Endothelial cell of umbilical vein (primary cell): ENCODE results near the gene MAN2B1. TPM values are rescaled to one million over a fixed set of nuclear protein-coding genes. Genes with fewer than 3 reads are reported as not detected.

Experiments
- BruUV-seq: library from RNA; stranded (reverse); fragments of 400-500 nt; replicated peaks from 2 replicates; lab custom pipeline; 2021; lab: Mats Ljungman, UMichigan
- CTCF ChIA-PET: fragments of 300-600, 350-600 bp; sonication (Branson Sonifier 250); formaldehyde crosslinking; loops from one replicate; lab custom pipeline; 2021; ENCODE audit warnings: antibody characterized with exemption, inconsistent platforms; lab: Charles Lee
- POLR2A ChIA-PET: fragments of 300-600, 350-600 bp; sonication (Branson Sonifier 250); formaldehyde crosslinking; loops from one replicate; lab custom pipeline; 2021; ENCODE audit warnings: antibody characterized with exemption, inconsistent platforms; lab: Charles Lee
- DNase-seq: peaks from one replicate; pipeline ENCODE4 v3.0.0-alpha.2; 2011; ENCODE audit warnings: low read depth, low spot score
- FAIRE-seq: peaks from 2 replicates; lab custom pipeline; 2011; peaks lifted over from hg19 to GRCh38; lab: Jason Lieb, UNC
- H2AFZ ChIP-seq: 2 replicates; pipeline ENCODE4 v1.6.0; 2012; ENCODE audit warnings: low read depth, low read length, control low read depth, inconsistent platforms
- H3K27ac ChIP-seq: 2 replicates; pipeline ENCODE4 v1.5.1; 2011; ENCODE audit warnings: low read depth, mild to moderate bottlenecking, control low read depth, low read length, moderate library complexity; ENCODE audit not compliant: insufficient read depth
- H3K27me3 ChIP-seq, 2 experiments: 2 replicates each; pipeline versions ENCODE4 v1.6.0 to v1.6.1; 2011; ENCODE audit warnings: low read length in 2 of 2, mixed read lengths in 1 of 2; ENCODE audit not compliant: control insufficient read depth in 2 of 2, insufficient read depth in 2 of 2
- H3K36me3 ChIP-seq, 2 experiments: 2 replicates in 1 of 2; 3 replicates in 1 of 2; pipeline ENCODE4 v1.5.1; 2011; ENCODE audit warnings: low read length in 2 of 2, mild to moderate bottlenecking in 1 of 2, moderate library complexity in 1 of 2; ENCODE audit not compliant: control insufficient read depth in 2 of 2, insufficient read depth in 2 of 2; ENCODE audit errors: extremely low read depth in 1 of 2
- H3K4me1 ChIP-seq: 3 replicates; pipeline ENCODE4 v1.5.1; 2011; ENCODE audit warnings: mild to moderate bottlenecking, low read length; ENCODE audit not compliant: control insufficient read depth, insufficient read depth; ENCODE audit errors: extremely low read depth
- H3K4me2 ChIP-seq: 2 replicates; pipeline ENCODE4 v1.6.1; 2011; ENCODE audit warnings: low read length, control low read depth, mixed read lengths; ENCODE audit not compliant: insufficient read depth
- H3K4me3 ChIP-seq, 3 experiments: fragments of 200-600 bp in 1 of 3; sonication (generic), shearing (Covaris generic) in 1 of 3; replicated peaks in 1 of 3; 2 replicates each; pipeline ENCODE4 v1.5.1; 2011 to 2016; ENCODE audit warnings: control low read depth in 3 of 3, low read length in 3 of 3, mild to moderate bottlenecking in 2 of 3, inconsistent platforms in 1 of 3, low read depth in 1 of 3, moderate library complexity in 1 of 3; ENCODE audit not compliant: insufficient read depth in 1 of 3
- H3K79me2 ChIP-seq: 2 replicates; pipeline ENCODE4 v1.6.0; 2012; ENCODE audit warnings: low read length, inconsistent platforms; ENCODE audit not compliant: control insufficient read depth, insufficient read depth
- H3K9ac ChIP-seq: replicated peaks from 2 replicates; pipeline ENCODE3; 2011; ENCODE audit warnings: low read length, control low read depth; ENCODE audit not compliant: insufficient read depth; ENCODE audit errors: extremely low read depth
- H3K9me1 ChIP-seq: replicated peaks from 3 replicates; pipeline ENCODE4 v1.6.0; 2011; ENCODE audit warnings: mild to moderate bottlenecking, low read length; ENCODE audit not compliant: control insufficient read depth, insufficient read depth; ENCODE audit errors: extremely low read depth
- H3K9me3 ChIP-seq: replicated peaks from 2 replicates; pipeline ENCODE4 v1.5.1; 2012; ENCODE audit warnings: low read length, inconsistent platforms; ENCODE audit not compliant: control insufficient read depth, insufficient read depth
- H4K20me1 ChIP-seq: replicated peaks from 2 replicates; pipeline ENCODE3; 2011; ENCODE audit warnings: mild to moderate bottlenecking, low read length; ENCODE audit not compliant: control insufficient read depth, insufficient read depth; ENCODE audit errors: extremely low read depth
- CTCF ChIP-seq, 2 donors: IDR thresholded peaks; 1 replicate in 1 of 2; 2 replicates in 1 of 2; pipeline ENCODE4 v1.5.1; 2011; ENCODE audit warnings: low read length in 2 of 2, mild to moderate bottlenecking in 2 of 2, moderate library complexity in 2 of 2, control low read depth in 1 of 2, inconsistent platforms in 1 of 2, low read depth in 1 of 2; ENCODE audit not compliant: insufficient read depth in 1 of 2; ENCODE audit errors: extremely low read depth in 1 of 2
- FOS ChIP-seq: IDR thresholded peaks from 2 replicates; pipeline ENCODE4 v1.6.1; 2011; ENCODE audit warnings: mild to moderate bottlenecking, low read length, moderate library complexity, borderline replicate concordance; ENCODE audit not compliant: insufficient read depth
- GATA2 ChIP-seq: IDR thresholded peaks from 2 replicates; pipeline ENCODE4 v1.7.0; 2011; ENCODE audit warnings: low read depth, mild to moderate bottlenecking, moderate library complexity, mixed read lengths, low read length; ENCODE audit not compliant: insufficient read length, insufficient read depth
- JUN ChIP-seq: IDR thresholded peaks from 2 replicates; pipeline ENCODE4 v1.6.1; 2011; ENCODE audit warnings: borderline replicate concordance, low read depth; ENCODE audit not compliant: insufficient read length, insufficient read depth
- MAX ChIP-seq: IDR thresholded peaks from 2 replicates; pipeline ENCODE4 v1.6.1; 2011; ENCODE audit not compliant: insufficient read depth, insufficient read length
- MYC ChIP-seq: IDR thresholded peaks from one replicate; pipeline ENCODE4 v1.6.1; 2011; ENCODE audit warnings: mild to moderate bottlenecking, low read depth, low read length
- POLR2A ChIP-seq: IDR thresholded peaks from 2 replicates; pipeline ENCODE4 v1.6.1; 2012; ENCODE audit warnings: low read depth, mild to moderate bottlenecking, control low read depth, low read length
- POLR2AphosphoS5 ChIP-seq: IDR thresholded peaks from 2 replicates; pipeline ENCODE4 v1.6.1; 2012; ENCODE audit warnings: low read depth, mild to moderate bottlenecking, control low read depth, low read length, moderate library complexity; ENCODE audit not compliant: insufficient read depth
- dilution Hi-C: fragments of 300-500 bp; cut with MboI; formaldehyde crosslinking; loops from one replicate; pipeline ENCODE4 v1.15.0; 2019; ENCODE audit warnings: low sequenced_read_pairs; ENCODE audit not compliant: extremely low pct_ligation_motif_present
- intact Hi-C: fragments of 100-400 bp; cut with micrococcal nuclease; formaldehyde crosslinking; loops from one replicate; pipeline ENCODE4 v1.10.0; 2022
- polyA plus RNA-seq, 4 experiments: library from polyadenylated mRNA; depleted of rRNA in 3 of 4; stranded (reverse) in 3 of 4; unstranded in 1 of 4; fragments of >200 nt; gene quantifications; 2 replicates each; pipeline versions ENCODE4 v1.2.1 to v1.2.3, GENCODE V29; 2011 to 2012; ENCODE audit warnings: missing spikeins in 1 of 4
- total RNA-seq: library from RNA; stranded (reverse); gene quantifications from 2 replicates; pipeline ENCODE4 v1.2.3, GENCODE V29; 2021

The MAN2B1 gene
- total and polyA plus RNA-seq, 2 donors (not counting 3 experiments of a cell fraction or from before 2014, with no cell fraction given): 64.4 to 76.8 TPM

- DNase-seq: no peak
- no peaks in the 10 kb centered on the region for H3K27me3 ChIP-seq
- ChIA-PET POLR2A (no interaction called here), CTCF (no interaction called here)
- no peaks in the 10 kb centered on the region for H3K9me1 ChIP-seq
- no peak overlapping the region for H3K9ac ChIP-seq
- intact Hi-C loops: no loop called here
- no peaks in the 10 kb centered on the region for H4K20me1 ChIP-seq
- BruUV-seq: TSS peak; percentile 8
- TF ChIP-seq MYC: no peak
- TF ChIP-seq JUN: no peak
- no peak for TF ChIP-seq CTCF (IDR thresholded peaks at IDR 0.05; ENCODE audit: extremely low read depth in 1 of 2, insufficient read depth in 1 of 2, low read depth in 1 of 2, low read length in 2 of 2)
- TF ChIP-seq MAX: no peak
- no peak for TF ChIP-seq FOS
- TF ChIP-seq POLR2A: no peak
- TF ChIP-seq POLR2AphosphoS5: no peak
- TF ChIP-seq GATA2: no peak
- H3K27ac ChIP-seq: no peak overlapping the region
- peaks cover 3 to 9% of the 10 kb centered on the region in 2 experiments for H3K36me3 ChIP-seq
- H3K4me1 ChIP-seq: peaks cover 15% of the 10 kb centered on the region
- H3K4me3 ChIP-seq: peak overlapping the region in 2 of 3 experiments; percentile 16 to 56
- no peak for FAIRE-seq
- H2AFZ ChIP-seq: no peak overlapping the region
- peak overlapping the region; percentile 52 for H3K4me2 ChIP-seq
- dilution Hi-C loops: no loop called here
- no peaks in the 10 kb centered on the region for H3K79me2 ChIP-seq
- H3K9me3 ChIP-seq: no peaks in the 10 kb centered on the region
Observed at GRCh38 chr19:12695514-12695913, 29.0 kb upstream of the MAN2B1 start.
